IMR-90 (cell line): ENCODE results near the gene FOXL3. TPM values are rescaled to one million over a fixed set of nuclear protein-coding genes. Genes with fewer than 3 reads are reported as not detected.

Experiments used
- ATAC-seq: fragments of 200-7000 bp; cut with Tn5 transposase; 2 replicates; pipeline ENCODE4 v1.9.1; 2020; ENCODE audit warnings: low read depth, mild to moderate bottlenecking, moderate library complexity
- BruUV-seq: library from RNA; stranded (reverse); fragments of 400-500 nt; replicated peaks from 2 replicates; lab custom pipeline; 2021; lab: Mats Ljungman, UMichigan
- CTCF ChIA-PET: fragments of 300-600 bp; formaldehyde crosslinking; extraction: SDS; loops from one replicate; lab custom pipeline; 2021; ENCODE audit warnings: antibody characterized with exemption; lab: Yijun Ruan, JAX
- POLR2A ChIA-PET: fragments of 300-600 bp; sonication (Branson Sonifier 250); formaldehyde crosslinking; loops from one replicate; lab custom pipeline; 2022; ENCODE audit warnings: antibody characterized with exemption; ENCODE audit not compliant: unreplicated experiment; lab: Charles Lee
- DNase-seq: peaks from one replicate; pipeline ENCODE4 v3.0.0; 2013
- H2AFZ ChIP-seq: replicated peaks from 2 replicates; pipeline ENCODE3; 2013; ENCODE audit warnings: low read length, mild to moderate bottlenecking; ENCODE audit not compliant: poor library complexity
- H2AK5ac ChIP-seq: 2 replicates; pipeline ENCODE4 v1.6.1; 2013; ENCODE audit warnings: low read depth, low read length, inconsistent platforms
- H2AK9ac ChIP-seq: replicated peaks from 2 replicates; pipeline ENCODE3; 2013; ENCODE audit warnings: mild to moderate bottlenecking, low read depth, low read length, moderate library complexity; ENCODE audit not compliant: poor library complexity
- H2BK120ac ChIP-seq: 2 replicates; pipeline ENCODE4 v1.6.1; 2013; ENCODE audit warnings: low read depth, low read length, inconsistent platforms
- H2BK15ac ChIP-seq: 3 replicates; pipeline ENCODE4 v1.6.1; 2013; ENCODE audit warnings: low read depth, low read length, inconsistent platforms
- H2BK20ac ChIP-seq: 2 replicates; pipeline ENCODE4 v1.6.1; 2013; ENCODE audit warnings: low read depth, mild to moderate bottlenecking, inconsistent platforms, low read length, moderate library complexity
- H2BK5ac ChIP-seq: 2 replicates; pipeline ENCODE4 v1.6.1; 2013; ENCODE audit warnings: mild to moderate bottlenecking, low read depth, low read length, inconsistent platforms; ENCODE audit not compliant: poor library complexity, severe bottlenecking
- H3K14ac ChIP-seq: replicated peaks from 2 replicates; pipeline ENCODE4 v1.6.1; 2013; ENCODE audit warnings: low read depth, low read length, inconsistent platforms
- H3K18ac ChIP-seq: 2 replicates; pipeline ENCODE4 v1.6.1; 2013; ENCODE audit warnings: low read depth, low read length, control low read depth
- H3K23ac ChIP-seq: 2 replicates; pipeline ENCODE4 v1.6.1; 2013; ENCODE audit warnings: low read depth, low read length, inconsistent platforms
- H3K27ac ChIP-seq: 2 replicates; pipeline ENCODE4 v1.5.1; 2013; ENCODE audit warnings: mild to moderate bottlenecking, control low read depth, low read length; ENCODE audit not compliant: insufficient read depth
- H3K27me3 ChIP-seq: 2 replicates; pipeline ENCODE4 v1.6.1; 2013; ENCODE audit warnings: low read length; ENCODE audit not compliant: control insufficient read depth, insufficient read depth
- H3K36me3 ChIP-seq: 2 replicates; pipeline ENCODE4 v1.6.1; 2013; ENCODE audit warnings: low read length, mixed read lengths; ENCODE audit not compliant: control insufficient read depth, insufficient read depth
- H3K4ac ChIP-seq: 2 replicates; pipeline ENCODE4 v1.6.1; 2013; ENCODE audit warnings: low read depth, low read length, inconsistent platforms
- H3K4me1 ChIP-seq: 2 replicates; pipeline ENCODE4 v1.6.1; 2013; ENCODE audit warnings: low read length, mixed read lengths; ENCODE audit not compliant: control insufficient read depth, insufficient read depth
- H3K4me2 ChIP-seq: 2 replicates; pipeline ENCODE4 v1.6.1; 2013; ENCODE audit warnings: low read depth, mild to moderate bottlenecking, control low read depth, low read length, moderate library complexity
- H3K4me3 ChIP-seq: 2 replicates; pipeline ENCODE4 v1.5.1; 2013; ENCODE audit warnings: low read depth, mild to moderate bottlenecking, control low read depth, low read length, moderate library complexity; ENCODE audit not compliant: insufficient read depth
- H3K56ac ChIP-seq: 2 replicates; pipeline ENCODE4 v1.6.1; 2013; ENCODE audit warnings: low read length, inconsistent platforms; ENCODE audit not compliant: insufficient read depth; ENCODE audit errors: extremely low read depth
- H3K79me1 ChIP-seq, 2 experiments: 2 replicates each; pipeline ENCODE4 v1.6.1; 2013; ENCODE audit warnings: low read length in 2 of 2, inconsistent platforms in 1 of 2, low read depth in 1 of 2
- H3K9ac ChIP-seq: 2 replicates; pipeline ENCODE4 v1.6.1; 2013; ENCODE audit warnings: low read depth, low read length, control low read depth
- H3K9me1 ChIP-seq: 2 replicates; pipeline ENCODE4 v1.6.1; 2013; ENCODE audit warnings: low read length, inconsistent platforms; ENCODE audit not compliant: insufficient read depth
- H3K9me3 ChIP-seq: 2 replicates; pipeline ENCODE4 v1.6.1; 2013; ENCODE audit warnings: low read length; ENCODE audit not compliant: control insufficient read depth, insufficient read depth
- H4K20me1 ChIP-seq: 2 replicates; pipeline ENCODE4 v1.6.1; 2013; ENCODE audit warnings: low read length, inconsistent platforms; ENCODE audit not compliant: insufficient read depth
- H4K5ac ChIP-seq: 2 replicates; pipeline ENCODE4 v1.6.1; 2013; ENCODE audit warnings: mild to moderate bottlenecking, low read depth, low read length, control low read depth
- H4K8ac ChIP-seq, 2 experiments: 2 replicates each; pipeline ENCODE4 v1.6.1; 2013; ENCODE audit warnings: low read depth in 2 of 2, low read length in 2 of 2, control low read depth in 1 of 2, inconsistent platforms in 1 of 2
- H4K91ac ChIP-seq: 2 replicates; pipeline ENCODE4 v1.6.1; 2013; ENCODE audit warnings: low read depth, low read length, inconsistent platforms; ENCODE audit not compliant: insufficient read depth
- MAZ ChIP-seq: IDR thresholded peaks from 2 replicates; pipeline ENCODE4 v1.6.1; 2012; ENCODE audit warnings: low read depth, mild to moderate bottlenecking, low read length, improper control_type of control experiment, moderate library complexity, borderline replicate concordance
- RAD21 ChIP-seq: IDR thresholded peaks from 2 replicates; pipeline ENCODE4 v1.6.1; 2012; ENCODE audit warnings: low read length, improper control_type of control experiment
- SMC3 ChIP-seq: fragments of 150-350 bp; IDR thresholded peaks from 2 replicates; pipeline ENCODE4 v1.6.1; 2016; ENCODE audit warnings: low read depth, mild to moderate bottlenecking, antibody characterized with exemption, low read length, moderate library complexity
- WGBS, 2 experiments: methylation state at CpG; one replicate each; pipeline versions ENCODE4 v1.1.5 to v1.1.7; 2013; ENCODE audit warnings: missing lambda C conversion rate in 2 of 2; ENCODE audit not compliant: insufficient read length in 1 of 2; ENCODE audit errors: extremely low coverage in 2 of 2; 5-methylcytosine and 5-hydroxymethylcytosine counted together
- dilution Hi-C: fragments of 300-500 bp; cut with HindIII; formaldehyde crosslinking; loops from one replicate; pipeline ENCODE4 v1.14.3; 2018; ENCODE audit warnings: low sequenced_read_pairs; ENCODE audit not compliant: unreplicated experiment
- in situ Hi-C: fragments of 300-500 bp; cut with MboI; formaldehyde crosslinking; loops from 3 replicates; pipeline ENCODE4 v1.14.3; 2019; ENCODE audit warnings: low sequenced_read_pairs, inconsistent platforms, mixed read lengths
- intact Hi-C: fragments of 100-400 bp; cut with micrococcal nuclease; formaldehyde crosslinking; loops from 2 replicates; pipeline ENCODE4 v1.10.0; 2022
- polyA plus RNA-seq, 3 experiments: library from polyadenylated mRNA; depleted of rRNA; stranded (reverse); fragments of >200 nt; gene quantifications; 2 replicates each; pipeline ENCODE4 v1.2.3, GENCODE V29; 2012; ENCODE audit warnings: low replicate concordance in 1 of 3
- total RNA-seq: library from RNA; depleted of rRNA; stranded (reverse); fragments of >200 nt; gene quantifications from 2 replicates; pipeline ENCODE4 v1.2.3, GENCODE V29; 2012

Gene FOXL3
- total and polyA plus RNA-seq, 2 of the 4 experiments (the other 2 are of a cell fraction) = not detected

DNA sequence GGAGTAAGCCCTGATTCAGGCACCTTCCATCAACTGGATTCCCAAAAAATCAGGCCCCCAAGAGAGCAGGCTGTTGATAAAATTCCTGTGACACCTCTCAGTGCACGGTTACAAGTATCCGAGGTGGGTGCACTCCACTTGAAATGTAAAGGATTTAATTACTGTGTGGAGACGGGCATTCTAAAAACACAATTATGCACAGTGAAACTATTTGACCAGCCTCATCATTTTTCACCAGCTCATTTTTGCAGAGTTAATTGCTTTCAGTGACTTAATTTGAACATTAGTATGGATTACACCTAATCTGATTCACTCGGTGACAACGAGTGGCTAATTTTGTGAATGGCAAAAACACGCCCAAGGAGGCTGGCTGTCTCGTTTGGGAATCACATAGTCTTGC, 2.3 kb downstream of the FOXL3 start:
- no peak overlapping the region for H2BK20ac ChIP-seq
- BruUV-seq = no TSS peak
- H3K9ac ChIP-seq = no peak overlapping the region
- H3K23ac ChIP-seq = no peak overlapping the region
- no peak overlapping the region for H3K14ac ChIP-seq
- H2AFZ ChIP-seq = no peak overlapping the region
- H4K20me1 ChIP-seq = no peaks in the 10 kb centered on the region
- H2AK9ac ChIP-seq = no peak overlapping the region
- dilution Hi-C loops (no loop called here), intact Hi-C loops (no loop called here), in situ Hi-C loops (no loop called here)
- no peak overlapping the region for H3K27ac ChIP-seq
- 53% methylated on average over 4 of the region's 7 CpGs; no CpG with 5 or more reads in 1 of the 2 experiments for WGBS, 2 experiments
- H3K79me1 ChIP-seq = no peaks in the 10 kb centered on the region
- no peak overlapping the region for H4K91ac ChIP-seq
- no peak overlapping the region for H3K4me3 ChIP-seq
- no peaks in the 10 kb centered on the region for H3K36me3 ChIP-seq
- ATAC-seq = no peak
- no peak overlapping the region for H2BK120ac ChIP-seq
- DNase-seq = no peak
- POLR2A ChIA-PET = no interaction called here
- H2BK15ac ChIP-seq = no peak overlapping the region
- no peaks in the 10 kb centered on the region for H3K9me3 ChIP-seq
- H3K4me1 ChIP-seq = no peaks in the 10 kb centered on the region
- H3K4ac ChIP-seq = no peak overlapping the region
- H3K9me1 ChIP-seq = no peaks in the 10 kb centered on the region
- no peak overlapping the region for H3K4me2 ChIP-seq
- no peak overlapping the region for H4K5ac ChIP-seq
- no peak overlapping the region for H3K18ac ChIP-seq
- peaks cover 73% of the 10 kb centered on the region for H3K27me3 ChIP-seq
- TF ChIP-seq RAD21 (no peak), MAZ (no peak), SMC3 (no peak)
- H2BK5ac ChIP-seq = no peak overlapping the region
- CTCF ChIA-PET = no interaction called here
- H2AK5ac ChIP-seq = no peak overlapping the region
- no peak overlapping the region for H4K8ac ChIP-seq
- H3K56ac ChIP-seq = no peak overlapping the region
